ENCODE measurements around the gene PIEZO2.
A peak's percentile ranks its signal among the peaks of the same experiment; 100 is the strongest.

Gene PIEZO2

DNA sequence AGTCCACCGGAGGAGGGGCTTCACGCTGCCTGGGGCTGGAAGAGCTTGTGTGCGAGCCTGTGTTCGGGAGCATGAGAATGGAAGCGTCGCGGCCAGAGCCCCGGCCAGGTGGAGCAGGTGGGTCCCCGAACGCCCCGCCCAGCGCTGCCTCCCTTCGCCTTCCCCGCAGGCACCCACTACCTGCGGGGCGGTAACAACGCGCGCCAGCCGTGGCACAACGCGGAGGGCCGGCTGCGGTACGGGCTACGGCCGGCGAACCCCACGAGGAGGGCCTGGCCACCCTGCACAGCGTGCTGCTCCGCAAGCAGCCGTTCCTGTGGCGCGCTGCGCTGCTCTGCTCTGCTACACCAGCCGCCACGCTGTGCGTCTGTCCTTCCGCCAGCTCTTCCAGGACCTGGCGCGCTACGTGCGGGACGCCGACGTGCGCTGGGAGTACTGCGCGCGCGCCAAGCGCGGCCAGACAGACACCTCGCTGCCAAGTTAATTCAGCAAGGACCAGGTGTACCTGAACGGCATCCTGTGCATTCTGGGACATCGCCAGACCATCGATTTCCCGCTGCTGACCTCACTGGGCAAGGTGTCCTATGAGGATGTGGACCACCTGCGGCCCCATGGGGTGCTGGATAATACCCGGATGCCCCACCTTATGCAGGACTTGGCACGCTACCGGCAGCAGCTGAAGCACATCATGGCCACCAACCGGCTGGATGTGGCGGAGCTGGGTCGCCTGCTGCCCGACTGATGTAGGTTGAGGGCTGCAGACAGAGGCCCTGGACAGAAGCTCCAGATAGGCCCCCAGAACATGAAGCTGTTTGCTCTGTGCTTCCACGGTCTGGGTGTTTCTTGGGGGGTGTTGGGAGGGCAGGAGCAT lies 422.9 kb downstream of the PIEZO2 start:
- peak overlapping the region; percentile 76 for H3K27ac ChIP-seq
- TF ChIP-seq ZFX (IDR thresholded peaks at IDR 0.05) = no peak
- no peak for TF ChIP-seq CTCF (conservative IDR thresholded peaks at IDR 0.05)

- H3K27ac ChIP-seq = no peak overlapping the region
- TF ChIP-seq CTCF (conservative IDR thresholded peaks at IDR 0.05) = no peak
- no peak for TF ChIP-seq ZFX (IDR thresholded peaks at IDR 0.05)
Observed at GRCh38 chr18:10724666-10725065, 424.7 kb downstream of the PIEZO2 start.

GRCh38 chr18:10723496-10723895 lies 425.9 kb downstream of the PIEZO2 start:
- TF ChIP-seq CTCF (conservative IDR thresholded peaks at IDR 0.05) (no peak), ZFX (IDR thresholded peaks at IDR 0.05) (no peak)
- no peak overlapping the region for H3K27ac ChIP-seq

- TF ChIP-seq ZFX (IDR thresholded peaks at IDR 0.05) (no peak), CTCF (conservative IDR thresholded peaks at IDR 0.05) (no peak)
- no peak overlapping the region for H3K27ac ChIP-seq
Observed at GRCh38 chr18:10718809-10719208, 430.6 kb downstream of the PIEZO2 start.

GRCh38 chr18:10715791-10716190 lies 433.6 kb downstream of the PIEZO2 start:
- no peak for TF ChIP-seq CTCF (conservative IDR thresholded peaks at IDR 0.05)
- no peak for TF ChIP-seq ZFX (IDR thresholded peaks at IDR 0.05)

GRCh38 chr18:10713409-10713808 lies 436.0 kb downstream of the PIEZO2 start:
- no peak for TF ChIP-seq ZFX (IDR thresholded peaks at IDR 0.05)
- TF ChIP-seq CTCF (conservative IDR thresholded peaks at IDR 0.05) = no peak
- H3K27ac ChIP-seq = no peak overlapping the region

More at GRCh38 chr18:10715791-10716190, 433.6 kb downstream of the PIEZO2 start:
- H3K27ac ChIP-seq = no peak overlapping the region

- no peak overlapping the region for H3K27ac ChIP-seq
- TF ChIP-seq CTCF (conservative IDR thresholded peaks at IDR 0.05) = no peak
- no peak for TF ChIP-seq ZFX (IDR thresholded peaks at IDR 0.05)
Observed at GRCh38 chr18:10707294-10707693, 442.1 kb downstream of the PIEZO2 start.

Data from C4-2B (cell line).